ENCODE data around the gene FLNA.

The FLNA gene

DNA sequence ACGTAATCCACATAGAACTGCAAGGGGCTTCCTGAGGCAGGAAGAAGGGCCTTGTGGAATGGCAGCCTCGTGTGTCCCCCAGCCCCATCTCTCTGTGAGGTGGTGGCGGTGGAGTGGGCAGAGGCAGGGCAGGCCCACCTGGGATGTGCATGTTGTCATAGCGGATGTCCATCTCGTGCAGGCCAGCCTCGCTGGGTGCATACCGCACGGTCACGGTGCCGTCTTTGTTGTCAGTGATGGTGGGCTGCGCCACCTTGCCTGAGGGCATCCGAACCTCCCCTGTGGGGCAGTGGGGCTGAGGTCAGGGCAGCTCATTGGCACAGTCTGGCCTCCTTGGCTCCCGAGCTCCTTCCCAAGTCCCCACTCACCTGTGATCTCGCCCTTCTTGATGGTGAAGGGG is 20.4 kb downstream of the FLNA start:
- ATAC-seq = no peak
- TF ChIP-seq, protein P1, sequence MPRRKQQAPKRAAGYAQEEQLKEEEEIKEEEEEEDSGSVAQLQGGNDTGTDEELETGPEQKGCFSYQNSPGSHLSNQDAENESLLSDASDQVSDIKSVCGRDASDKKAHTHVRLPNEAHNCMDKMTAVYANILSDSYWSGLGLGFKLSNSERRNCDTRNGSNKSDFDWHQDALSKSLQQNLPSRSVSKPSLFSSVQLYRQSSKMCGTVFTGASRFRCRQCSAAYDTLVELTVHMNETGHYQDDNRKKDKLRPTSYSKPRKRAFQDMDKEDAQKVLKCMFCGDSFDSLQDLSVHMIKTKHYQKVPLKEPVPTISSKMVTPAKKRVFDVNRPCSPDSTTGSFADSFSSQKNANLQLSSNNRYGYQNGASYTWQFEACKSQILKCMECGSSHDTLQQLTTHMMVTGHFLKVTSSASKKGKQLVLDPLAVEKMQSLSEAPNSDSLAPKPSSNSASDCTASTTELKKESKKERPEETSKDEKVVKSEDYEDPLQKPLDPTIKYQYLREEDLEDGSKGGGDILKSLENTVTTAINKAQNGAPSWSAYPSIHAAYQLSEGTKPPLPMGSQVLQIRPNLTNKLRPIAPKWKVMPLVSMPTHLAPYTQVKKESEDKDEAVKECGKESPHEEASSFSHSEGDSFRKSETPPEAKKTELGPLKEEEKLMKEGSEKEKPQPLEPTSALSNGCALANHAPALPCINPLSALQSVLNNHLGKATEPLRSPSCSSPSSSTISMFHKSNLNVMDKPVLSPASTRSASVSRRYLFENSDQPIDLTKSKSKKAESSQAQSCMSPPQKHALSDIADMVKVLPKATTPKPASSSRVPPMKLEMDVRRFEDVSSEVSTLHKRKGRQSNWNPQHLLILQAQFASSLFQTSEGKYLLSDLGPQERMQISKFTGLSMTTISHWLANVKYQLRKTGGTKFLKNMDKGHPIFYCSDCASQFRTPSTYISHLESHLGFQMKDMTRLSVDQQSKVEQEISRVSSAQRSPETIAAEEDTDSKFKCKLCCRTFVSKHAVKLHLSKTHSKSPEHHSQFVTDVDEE (CRISPR knock-in tag; IDR thresholded peaks at IDR 0.05) = no peak
- TF ChIP-seq, protein P2, sequence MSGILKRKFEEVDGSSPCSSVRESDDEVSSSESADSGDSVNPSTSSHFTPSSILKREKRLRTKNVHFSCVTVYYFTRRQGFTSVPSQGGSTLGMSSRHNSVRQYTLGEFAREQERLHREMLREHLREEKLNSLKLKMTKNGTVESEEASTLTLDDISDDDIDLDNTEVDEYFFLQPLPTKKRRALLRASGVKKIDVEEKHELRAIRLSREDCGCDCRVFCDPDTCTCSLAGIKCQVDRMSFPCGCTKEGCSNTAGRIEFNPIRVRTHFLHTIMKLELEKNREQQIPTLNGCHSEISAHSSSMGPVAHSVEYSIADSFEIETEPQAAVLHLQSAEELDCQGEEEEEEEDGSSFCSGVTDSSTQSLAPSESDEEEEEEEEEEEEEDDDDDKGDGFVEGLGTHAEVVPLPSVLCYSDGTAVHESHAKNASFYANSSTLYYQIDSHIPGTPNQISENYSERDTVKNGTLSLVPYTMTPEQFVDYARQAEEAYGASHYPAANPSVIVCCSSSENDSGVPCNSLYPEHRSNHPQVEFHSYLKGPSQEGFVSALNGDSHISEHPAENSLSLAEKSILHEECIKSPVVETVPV (CRISPR knock-in tag; IDR thresholded peaks at IDR 0.05) = no peak
- TF ChIP-seq ESRRG (CRISPR knock-in tag; IDR thresholded peaks at IDR 0.05) = no peak
- no peak for TF ChIP-seq CSDC2 (CRISPR knock-in tag; IDR thresholded peaks at IDR 0.05)

DNA sequence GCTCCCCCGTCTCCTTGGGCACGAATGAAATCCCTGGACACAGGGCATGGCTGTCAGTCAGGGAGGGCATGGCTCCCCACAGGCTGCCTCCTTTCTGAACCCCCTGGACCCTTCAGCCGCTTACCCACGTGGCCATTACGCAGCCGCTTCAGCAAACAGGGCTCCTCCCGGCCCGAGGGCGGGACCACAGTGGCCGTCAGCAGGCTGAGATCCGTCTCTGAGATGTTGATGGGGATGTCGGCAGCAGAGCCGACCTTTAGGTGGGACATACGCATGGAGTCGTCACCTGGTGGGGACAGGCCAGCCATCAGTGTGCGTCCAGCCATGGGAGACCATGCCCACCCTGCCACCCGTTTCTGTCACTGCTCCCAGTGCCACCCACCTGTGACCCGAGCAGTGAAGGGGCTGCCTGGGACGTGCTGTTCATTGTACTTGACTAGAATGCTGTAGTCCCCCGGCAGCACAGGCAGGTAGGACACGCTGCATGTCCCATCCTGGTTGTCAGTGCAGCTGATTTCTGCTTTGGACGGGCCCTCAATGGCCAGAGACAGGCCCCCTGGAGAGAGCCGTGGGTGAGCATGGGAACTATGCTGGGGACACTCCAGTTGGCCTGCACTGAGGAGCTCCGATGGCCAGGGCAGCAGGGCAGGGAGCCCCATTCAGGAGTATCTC is 21.1 kb downstream of the FLNA start:
- TF ChIP-seq ZNF70 (CRISPR knock-in tag; IDR thresholded peaks at IDR 0.05) (no peak), ZNF8 (CRISPR knock-in tag; IDR thresholded peaks at IDR 0.05) (no peak), OSR1 (CRISPR knock-in tag; IDR thresholded peaks at IDR 0.05) (no peak)
- TF ChIP-seq, protein P2 (CRISPR knock-in tag; IDR thresholded peaks at IDR 0.05) = no peak
- no peak for ATAC-seq

DNA sequence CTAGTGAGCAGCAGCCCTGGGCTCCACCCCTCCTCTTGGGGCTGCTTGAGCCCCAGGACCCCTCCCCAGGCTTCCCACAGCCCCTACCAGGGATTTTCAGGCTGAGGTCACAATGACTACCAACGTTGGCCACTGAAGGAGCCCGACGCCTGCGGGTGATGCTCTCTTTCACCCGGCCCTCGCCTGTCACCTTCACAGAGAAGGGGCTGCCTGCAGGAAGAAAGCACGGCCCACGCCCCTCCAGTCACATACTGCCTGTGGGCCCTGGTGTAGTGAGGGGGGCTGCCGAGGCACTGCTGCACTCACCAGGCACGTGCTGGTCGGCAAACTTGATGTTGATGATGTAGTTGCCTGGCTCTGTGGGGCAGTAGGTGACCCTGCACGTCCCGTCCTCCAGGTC is 22.0 kb downstream of the FLNA start:
- no peak for ATAC-seq
- TF ChIP-seq, protein P3, sequence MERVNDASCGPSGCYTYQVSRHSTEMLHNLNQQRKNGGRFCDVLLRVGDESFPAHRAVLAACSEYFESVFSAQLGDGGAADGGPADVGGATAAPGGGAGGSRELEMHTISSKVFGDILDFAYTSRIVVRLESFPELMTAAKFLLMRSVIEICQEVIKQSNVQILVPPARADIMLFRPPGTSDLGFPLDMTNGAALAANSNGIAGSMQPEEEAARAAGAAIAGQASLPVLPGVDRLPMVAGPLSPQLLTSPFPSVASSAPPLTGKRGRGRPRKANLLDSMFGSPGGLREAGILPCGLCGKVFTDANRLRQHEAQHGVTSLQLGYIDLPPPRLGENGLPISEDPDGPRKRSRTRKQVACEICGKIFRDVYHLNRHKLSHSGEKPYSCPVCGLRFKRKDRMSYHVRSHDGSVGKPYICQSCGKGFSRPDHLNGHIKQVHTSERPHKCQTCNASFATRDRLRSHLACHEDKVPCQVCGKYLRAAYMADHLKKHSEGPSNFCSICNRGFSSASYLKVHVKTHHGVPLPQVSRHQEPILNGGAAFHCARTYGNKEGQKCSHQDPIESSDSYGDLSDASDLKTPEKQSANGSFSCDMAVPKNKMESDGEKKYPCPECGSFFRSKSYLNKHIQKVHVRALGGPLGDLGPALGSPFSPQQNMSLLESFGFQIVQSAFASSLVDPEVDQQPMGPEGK (CRISPR knock-in tag; IDR thresholded peaks at IDR 0.05; ENCODE audit: borderline replicate concordance) = no peak
- TF ChIP-seq BACH2 (CRISPR knock-in tag; IDR thresholded peaks at IDR 0.05; ENCODE audit: borderline replicate concordance) = no peak
- TF ChIP-seq OSR1 (CRISPR knock-in tag; IDR thresholded peaks at IDR 0.05) = no peak
- TF ChIP-seq PPARA (CRISPR knock-in tag; IDR thresholded peaks at IDR 0.05; ENCODE audit: borderline replicate concordance) = no peak
- TF ChIP-seq ZFP30 (CRISPR knock-in tag; IDR thresholded peaks at IDR 0.05) = no peak
- TF ChIP-seq, protein P4, sequence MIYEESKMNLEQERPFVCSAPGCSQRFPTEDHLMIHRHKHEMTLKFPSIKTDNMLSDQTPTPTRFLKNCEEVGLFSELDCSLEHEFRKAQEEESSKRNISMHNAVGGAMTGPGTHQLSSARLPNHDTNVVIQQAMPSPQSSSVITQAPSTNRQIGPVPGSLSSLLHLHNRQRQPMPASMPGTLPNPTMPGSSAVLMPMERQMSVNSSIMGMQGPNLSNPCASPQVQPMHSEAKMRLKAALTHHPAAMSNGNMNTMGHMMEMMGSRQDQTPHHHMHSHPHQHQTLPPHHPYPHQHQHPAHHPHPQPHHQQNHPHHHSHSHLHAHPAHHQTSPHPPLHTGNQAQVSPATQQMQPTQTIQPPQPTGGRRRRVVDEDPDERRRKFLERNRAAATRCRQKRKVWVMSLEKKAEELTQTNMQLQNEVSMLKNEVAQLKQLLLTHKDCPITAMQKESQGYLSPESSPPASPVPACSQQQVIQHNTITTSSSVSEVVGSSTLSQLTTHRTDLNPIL (CRISPR knock-in tag; IDR thresholded peaks at IDR 0.05; ENCODE audit: low read depth) = no peak

DNA sequence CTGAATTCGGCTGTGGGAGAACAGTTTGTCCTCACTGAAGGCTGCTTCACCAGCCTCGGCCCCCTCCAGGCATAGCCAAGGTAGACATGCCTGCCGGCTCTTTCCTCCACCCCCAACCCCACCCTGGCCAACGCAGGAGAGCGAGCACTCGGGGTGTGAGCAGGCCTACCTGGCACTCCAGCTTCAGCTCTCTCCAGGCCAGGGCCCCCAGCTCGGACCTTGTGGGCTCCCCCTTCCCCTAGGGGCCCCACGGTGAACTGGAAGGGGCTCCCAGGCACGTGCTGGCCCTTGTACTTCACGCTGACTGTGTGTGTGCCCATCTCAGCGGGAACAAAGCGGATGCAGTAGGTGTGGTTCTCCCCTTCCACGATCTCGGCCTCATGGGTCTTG is 22.4 kb downstream of the FLNA start:
- TF ChIP-seq RARB (CRISPR knock-in tag; IDR thresholded peaks at IDR 0.05) (no peak), ZNF70 (CRISPR knock-in tag; IDR thresholded peaks at IDR 0.05) (no peak), CSDC2 (CRISPR knock-in tag; IDR thresholded peaks at IDR 0.05) (no peak), OSR1 (CRISPR knock-in tag; IDR thresholded peaks at IDR 0.05) (no peak), PPARA (CRISPR knock-in tag; IDR thresholded peaks at IDR 0.05; ENCODE audit: borderline replicate concordance) (no peak), ISL1 (CRISPR knock-in tag; IDR thresholded peaks at IDR 0.05) (no peak)
- TF ChIP-seq, protein P2 (CRISPR knock-in tag; IDR thresholded peaks at IDR 0.05) = no peak
- TF ChIP-seq, protein P1 (CRISPR knock-in tag; IDR thresholded peaks at IDR 0.05) = no peak
- no peak for ATAC-seq
